Muscle of leg (tissue), 11 donors: ENCODE results near the gene TRIM45. TPM values are rescaled to one million over a fixed set of nuclear protein-coding genes. Genes with fewer than 3 reads are reported as not detected.

Experiments used
- DNase-seq: peaks from one replicate; pipeline ENCODE4 v3.0.0; 2013
- H3K27ac ChIP-seq: one replicate; pipeline ENCODE4 v1.5.1; 2013; ENCODE audit warnings: mild to moderate bottlenecking, low read length, control low read depth
- H3K27me3 ChIP-seq: one replicate; pipeline ENCODE4 v1.6.1; 2013; ENCODE audit warnings: low read length; ENCODE audit not compliant: control insufficient read depth, insufficient read depth
- H3K36me3 ChIP-seq: one replicate; pipeline ENCODE4 v1.6.1; 2013; ENCODE audit warnings: low read length; ENCODE audit not compliant: control insufficient read depth, insufficient read depth
- H3K4me1 ChIP-seq: one replicate; pipeline ENCODE4 v1.6.1; 2013; ENCODE audit warnings: low read length; ENCODE audit not compliant: control insufficient read depth, insufficient read depth
- H3K4me3 ChIP-seq: one replicate; pipeline ENCODE4 v1.5.1; 2013; ENCODE audit warnings: low read length, control low read depth
- H3K9me3 ChIP-seq: replicated peaks from 2 replicates; pipeline ENCODE4 v1.6.1; 2013; ENCODE audit warnings: low read depth, low read length; ENCODE audit not compliant: control insufficient read depth
- WGBS: methylation state at CpG from one replicate; pipeline ENCODE4 v1.1.5; 2013; ENCODE audit warnings: missing lambda C conversion rate; ENCODE audit not compliant: insufficient coverage; 5-methylcytosine and 5-hydroxymethylcytosine counted together
- polyA plus RNA-seq, 8 donors: library from polyadenylated mRNA; unstranded; fragments of 120-200 nt; gene quantifications; one replicate each; pipeline versions ENCODE4 v1.2.1 to v1.2.3, GENCODE V29; 2013; ENCODE audit warnings: inconsistent platforms in 1 of 8, low replicate concordance in 1 of 8; ENCODE audit not compliant: insufficient read length in 8 of 8, insufficient read depth in 1 of 8
- total RNA-seq: library from RNA; stranded (reverse); fragments of 120-200 nt; gene quantifications from one replicate; pipeline ENCODE4 v1.2.4, GENCODE V29; 2013

The TRIM45 gene
- total and polyA plus RNA-seq, 9 donors, result 15.7 to 25.5 (median 20.3) TPM

DNA sequence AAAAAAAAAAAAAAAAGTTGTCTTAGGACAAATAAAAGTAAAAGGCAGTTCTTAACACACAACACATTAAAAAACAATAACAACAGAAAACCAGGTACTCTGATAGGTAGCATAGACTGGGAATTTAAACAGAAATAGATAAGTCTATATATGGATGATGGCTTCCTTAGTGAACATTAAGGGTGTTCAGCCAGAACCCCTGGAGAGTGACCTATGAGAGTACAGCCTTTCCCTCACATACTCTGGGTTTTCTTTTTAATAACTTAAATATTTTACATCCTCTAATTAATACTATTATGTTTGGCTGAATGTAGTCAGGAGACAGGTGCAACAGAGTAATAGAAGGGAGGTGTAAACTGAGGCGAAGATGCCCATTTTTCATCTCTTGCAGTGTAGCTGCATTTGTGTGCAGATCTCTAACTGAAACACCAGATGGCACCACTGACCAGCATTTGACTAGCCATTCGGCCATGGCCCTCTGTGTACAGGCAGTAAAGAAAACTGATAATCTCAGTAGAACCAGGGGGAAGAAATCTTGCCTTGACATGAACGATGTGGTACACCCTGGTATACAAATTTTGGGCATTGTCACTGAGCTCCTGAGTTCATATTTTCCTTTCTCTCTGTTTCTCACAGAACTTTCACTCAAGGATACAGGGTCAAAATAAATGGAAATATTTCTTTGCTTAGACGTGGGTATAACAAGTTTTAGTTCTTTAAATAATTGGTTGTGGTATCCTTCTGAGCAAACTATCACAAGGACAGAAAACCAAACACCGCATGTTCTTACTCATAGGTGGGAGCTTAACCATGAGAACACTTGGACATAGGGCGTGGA lies 53.8 kb downstream of the TRIM45 start:
- no peak overlapping the region for H3K27ac ChIP-seq

DNA sequence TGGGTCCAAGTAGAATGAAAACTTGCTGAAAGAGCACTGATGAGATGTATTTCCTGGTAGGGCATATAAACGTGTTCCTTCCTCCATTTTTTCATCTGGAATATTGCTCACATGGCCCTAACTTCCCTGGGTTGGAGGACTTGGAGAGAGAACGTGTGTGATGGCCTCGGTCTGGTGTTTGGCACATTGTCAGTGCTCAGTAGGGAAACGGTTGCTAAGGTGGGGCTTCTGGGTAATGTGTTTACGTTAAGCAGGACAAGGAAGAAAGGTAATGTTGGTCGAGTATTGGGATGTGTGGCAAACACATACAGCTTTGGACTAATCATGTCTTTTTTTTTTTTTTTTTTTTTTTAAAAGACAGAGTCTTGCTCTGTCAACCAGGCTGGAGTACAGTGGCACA lies 55.2 kb downstream of the TRIM45 start:
- no peaks in the 10 kb centered on the region for H3K27me3 ChIP-seq
- no peak overlapping the region for H3K27ac ChIP-seq
- WGBS, result no CpG with 5 or more reads among the region's 6 CpGs
- no peaks in the 10 kb centered on the region for H3K4me1 ChIP-seq
- no peak for DNase-seq
- peaks cover 5% of the 10 kb centered on the region for H3K36me3 ChIP-seq
- no peak overlapping the region for H3K4me3 ChIP-seq
- no peaks in the 10 kb centered on the region for H3K9me3 ChIP-seq

More for the DNA sequence above, 53.8 kb downstream of the TRIM45 start:
- Histone ChIP-seq H3K4me3 (no peak overlapping the region), H3K36me3 (peaks cover 5% of the 10 kb centered on the region), H3K27me3 (no peaks in the 10 kb centered on the region), H3K9me3 (no peaks in the 10 kb centered on the region), H3K4me1 (no peaks in the 10 kb centered on the region)
- WGBS, result 86% methylated on average over 1 of the region's 6 CpGs
- DNase-seq, result peak; percentile 69

DNA sequence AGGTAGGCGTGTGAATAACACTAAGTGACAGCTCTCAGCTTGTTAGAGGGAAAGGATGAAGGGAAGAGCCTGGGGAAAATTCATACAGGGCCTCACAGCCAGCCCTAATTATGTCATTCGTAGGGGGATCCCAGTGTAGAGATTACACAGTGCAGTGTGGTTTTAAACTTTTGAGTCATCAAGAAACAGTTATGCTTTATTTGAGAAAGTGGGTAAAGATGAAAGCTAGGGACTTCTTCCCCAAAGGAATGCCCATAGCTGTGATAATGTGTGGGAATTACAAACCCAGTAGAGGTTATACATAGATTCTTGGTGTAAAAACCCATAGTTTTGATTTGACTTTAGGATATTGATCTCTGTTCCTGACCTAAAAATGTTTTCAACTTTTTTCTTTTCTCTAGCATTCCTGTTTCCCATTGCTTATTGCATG lies 59.5 kb downstream of the TRIM45 start:
- Histone ChIP-seq H3K36me3 (peaks cover 2% of the 10 kb centered on the region), H3K27ac (no peak overlapping the region), H3K27me3 (no peaks in the 10 kb centered on the region), H3K9me3 (no peaks in the 10 kb centered on the region), H3K4me1 (peaks cover 3% of the 10 kb centered on the region), H3K4me3 (no peak overlapping the region)
- 70% methylated on average over 1 of the region's 2 CpGs for WGBS
- no peak for DNase-seq

Other genes starting within 250 kb of the TRIM45 start
- gene PTGFRN, start 211.8 kb downstream of the TRIM45 start, total RNA-seq, result 127 TPM
- 100 to 1,000 TPM in 7 of 8 donors, 10 to 100 TPM in 1; 74.1 to 157 (median 128) TPM for gene PTGFRN, start 211.8 kb downstream of the TRIM45 start, polyA plus RNA-seq
- gene CD101, start 120.0 kb downstream of the TRIM45 start, total RNA-seq, result 3.5 TPM
- gene CD101, start 120.0 kb downstream of the TRIM45 start, polyA plus RNA-seq, result 1 to 10 TPM; 4.7 to 8.4 (median 5.3) TPM
- gene TTF2, start 61.4 kb downstream of the TRIM45 start, total RNA-seq, result 12.1 TPM
- gene TTF2, start 61.4 kb downstream of the TRIM45 start, polyA plus RNA-seq, result 10 to 100 TPM in 6 of 8 donors, 1 to 10 TPM in 2; 7.5 to 15.3 (median 10.8) TPM
- gene VTCN1, start 89.2 kb upstream of the TRIM45 start, total RNA-seq, result 0.04 TPM
- 1 to 10 TPM in 1 of 8 donors, under 1 TPM in 6, not detected in 1; 0.07 to 2.0 (median 0.11) TPM for gene VTCN1, start 89.2 kb upstream of the TRIM45 start, polyA plus RNA-seq
- gene MAN1A2, start 245.7 kb upstream of the TRIM45 start, total RNA-seq, result 33.6 TPM
- 10 to 100 TPM; 14.6 to 29.0 (median 25.1) TPM for gene MAN1A2, start 245.7 kb upstream of the TRIM45 start, polyA plus RNA-seq